Large intestine (tissue), 3 donors: ENCODE data around the gene CLEC18A. TPM values are rescaled to one million over a fixed set of nuclear protein-coding genes. Genes with fewer than 3 reads are reported as not detected.

ENCODE experiments used
- DNase-seq, 2 donors: peaks; one replicate each; pipeline versions ENCODE4 v3.0.0 to v3.0.0-alpha.2; 2013
- H3K27ac ChIP-seq: one replicate; pipeline ENCODE4 v1.5.1; 2013; ENCODE audit warnings: low read length
- H3K27me3 ChIP-seq: 2 replicates; pipeline ENCODE4 v1.6.1; 2013; ENCODE audit warnings: low read length; ENCODE audit not compliant: control insufficient read depth, insufficient read depth
- H3K36me3 ChIP-seq: 2 replicates; pipeline ENCODE4 v1.6.1; 2013; ENCODE audit warnings: low read length; ENCODE audit not compliant: control insufficient read depth, insufficient read depth
- H3K4me1 ChIP-seq: one replicate; pipeline ENCODE4 v1.6.1; 2013; ENCODE audit warnings: low read length; ENCODE audit not compliant: control insufficient read depth, insufficient read depth
- H3K4me3 ChIP-seq: one replicate; pipeline ENCODE4 v1.5.1; 2013; ENCODE audit warnings: low read length
- H3K9me3 ChIP-seq: one replicate; pipeline ENCODE4 v1.6.1; 2013; ENCODE audit warnings: mild to moderate bottlenecking, low read depth, low read length, moderate library complexity; ENCODE audit not compliant: control insufficient read depth
- WGBS: methylation state at CpG from one replicate; pipeline ENCODE4 v1.1.5; 2013; ENCODE audit warnings: low lambda C conversion rate; ENCODE audit not compliant: insufficient coverage; 5-methylcytosine and 5-hydroxymethylcytosine counted together
- polyA plus RNA-seq: library from polyadenylated mRNA; unstranded; fragments of 120-200 nt; gene quantifications from one replicate; pipeline ENCODE4 v1.2.1, GENCODE V29; 2013

The CLEC18A gene
- polyA plus RNA-seq, 1 donor, result 0.99 TPM

DNA sequence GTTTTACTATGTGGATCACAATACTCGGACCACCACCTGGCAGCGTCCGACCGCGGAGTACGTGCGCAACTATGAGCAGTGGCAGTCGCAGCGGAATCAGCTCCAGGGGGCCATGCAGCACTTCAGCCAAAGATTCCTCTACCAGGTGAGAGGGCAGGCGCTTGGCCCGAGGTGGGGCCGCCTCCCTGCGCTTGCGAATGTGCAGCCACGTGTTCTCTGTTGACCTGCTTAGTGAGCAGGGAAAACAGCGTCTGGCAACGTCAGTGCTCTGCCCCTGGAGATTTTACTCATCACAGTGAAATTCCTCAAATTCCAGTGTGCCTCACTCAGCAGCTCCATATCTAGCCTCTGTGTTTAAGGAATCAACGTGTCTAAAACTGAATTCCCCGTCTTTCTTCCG is 33.4 kb upstream of the CLEC18A start:
- no peak overlapping the region for H3K27ac ChIP-seq
- no CpG with 5 or more reads among the region's 20 CpGs for WGBS
- peaks cover 8% of the 10 kb centered on the region for H3K36me3 ChIP-seq
- peak; percentile 19 to 29 for DNase-seq
- H3K4me3 ChIP-seq, result no peak overlapping the region
- no peaks in the 10 kb centered on the region for H3K27me3 ChIP-seq
- no peaks in the 10 kb centered on the region for H3K4me1 ChIP-seq
- H3K9me3 ChIP-seq, result no peaks in the 10 kb centered on the region

DNA sequence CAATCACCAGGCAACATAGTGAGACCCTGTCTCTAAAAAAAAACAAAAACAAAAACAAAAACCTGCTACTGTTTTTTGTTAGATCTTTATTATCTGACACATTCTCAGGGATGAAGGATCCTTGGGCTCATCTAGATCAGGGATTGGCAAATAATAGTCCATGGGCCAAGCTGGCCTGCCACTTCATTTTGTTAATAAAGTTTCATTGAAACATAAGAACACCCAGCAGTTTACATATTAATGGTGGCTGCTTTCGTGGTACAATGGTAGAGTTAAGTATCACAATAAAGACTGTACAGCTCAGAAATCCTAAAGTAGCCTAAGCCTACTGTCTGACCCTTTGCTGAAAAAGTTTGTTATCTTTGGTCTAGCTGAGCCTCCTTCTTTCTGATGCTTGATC is 32.9 kb upstream of the CLEC18A start:
- Histone ChIP-seq H3K4me3 (no peak overlapping the region), H3K36me3 (peaks cover 8% of the 10 kb centered on the region), H3K27me3 (no peaks in the 10 kb centered on the region), H3K27ac (no peak overlapping the region), H3K9me3 (no peaks in the 10 kb centered on the region), H3K4me1 (no peaks in the 10 kb centered on the region)
- DNase-seq, result no peak
- WGBS, result no CpG with 5 or more reads among the region's 1 CpG

DNA sequence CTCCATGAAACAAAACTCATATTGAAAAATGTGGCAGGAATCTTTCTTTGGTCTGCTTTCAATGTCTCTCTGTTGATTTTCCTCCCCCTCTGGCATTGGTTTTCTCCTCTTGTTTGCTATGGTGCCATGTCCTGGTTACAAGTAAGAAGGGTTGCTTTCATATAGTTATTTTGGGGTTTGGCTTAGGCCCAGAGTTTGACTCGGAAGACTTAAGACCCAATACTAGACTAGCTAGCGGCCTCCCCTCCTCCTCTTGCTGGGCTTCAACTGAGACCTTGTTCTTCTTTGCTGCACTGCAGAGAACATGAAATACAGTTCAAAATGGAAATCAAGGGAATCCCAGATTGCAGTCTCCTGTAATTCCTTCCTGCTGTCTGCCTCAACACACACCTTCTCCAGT is 30.0 kb upstream of the CLEC18A start:
- DNase-seq, result no peak
- no CpG with 5 or more reads among the region's 2 CpGs for WGBS
- H3K9me3 ChIP-seq, result no peaks in the 10 kb centered on the region
- H3K4me1 ChIP-seq, result no peaks in the 10 kb centered on the region
- H3K27me3 ChIP-seq, result no peaks in the 10 kb centered on the region
- no peak overlapping the region for H3K27ac ChIP-seq
- no peak overlapping the region for H3K4me3 ChIP-seq
- peaks cover 15% of the 10 kb centered on the region for H3K36me3 ChIP-seq

DNA sequence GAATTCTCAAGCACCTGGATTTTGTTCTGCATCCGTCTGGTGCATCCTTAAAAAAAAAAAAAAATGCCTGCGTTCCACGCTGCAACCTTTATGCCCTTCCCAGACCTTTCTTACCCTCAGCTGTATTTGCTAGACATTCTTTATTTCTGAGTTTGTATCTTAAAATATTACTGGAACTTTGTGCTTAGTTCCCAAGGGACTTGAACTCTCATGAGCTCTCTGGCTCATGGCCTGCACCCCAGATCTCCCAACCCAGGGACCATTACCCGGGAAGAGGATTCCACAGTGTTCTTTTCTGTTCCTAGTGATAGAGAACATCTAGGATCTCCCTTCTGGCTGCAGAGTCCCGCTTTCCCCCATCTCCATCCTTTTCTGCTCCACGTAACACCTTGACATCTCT is 28.9 kb upstream of the CLEC18A start:
- Histone ChIP-seq H3K4me1 (no peaks in the 10 kb centered on the region), H3K36me3 (peaks cover 21% of the 10 kb centered on the region), H3K4me3 (no peak overlapping the region), H3K9me3 (no peaks in the 10 kb centered on the region), H3K27me3 (no peaks in the 10 kb centered on the region), H3K27ac (no peak overlapping the region)
- no peak for DNase-seq
- WGBS, result 100% methylated on average over 1 of the region's 6 CpGs

DNA sequence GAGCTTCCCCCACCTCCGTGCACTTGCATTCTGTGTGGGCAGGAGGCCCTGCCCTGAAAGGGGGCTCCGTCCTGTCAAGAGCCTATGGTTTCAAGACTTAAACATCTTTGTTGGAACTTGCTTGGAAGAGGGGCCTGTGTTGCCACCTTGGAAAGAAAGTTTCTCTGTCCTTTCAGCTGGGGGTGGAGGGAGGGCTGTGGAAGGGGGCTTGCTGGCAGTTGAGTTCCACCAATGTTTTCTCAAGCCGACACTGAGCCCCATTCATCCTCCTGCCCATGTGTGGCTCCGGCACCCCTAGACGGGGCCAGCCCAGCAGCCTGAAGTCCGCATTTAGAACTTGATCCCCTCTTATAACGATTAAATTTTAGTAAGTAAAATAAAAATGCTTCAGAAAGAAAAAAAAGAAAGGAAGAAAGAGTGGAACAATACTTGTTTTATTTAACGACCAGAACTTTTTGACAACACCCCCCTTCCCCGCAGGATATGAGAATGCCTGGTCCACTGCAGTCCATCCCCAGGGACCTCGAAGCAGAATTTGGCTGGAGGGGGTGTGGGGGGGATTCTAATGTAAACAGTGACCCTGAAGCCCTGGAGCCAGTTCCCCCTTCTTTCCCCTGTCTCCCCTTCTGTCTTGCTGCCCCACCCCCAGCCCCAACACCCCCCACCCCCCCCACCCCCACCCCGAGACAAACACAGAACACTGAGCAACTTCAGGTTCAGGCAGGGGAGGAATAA is 26.9 kb upstream of the CLEC18A start:
- peaks cover 34% of the 10 kb centered on the region for H3K36me3 ChIP-seq
- WGBS, result 85% methylated on average over 5 of the region's 11 CpGs
- no peak for DNase-seq
- H3K4me3 ChIP-seq, result no peak overlapping the region
- H3K9me3 ChIP-seq, result no peaks in the 10 kb centered on the region
- H3K4me1 ChIP-seq, result no peaks in the 10 kb centered on the region
- H3K27ac ChIP-seq, result no peak overlapping the region
- H3K27me3 ChIP-seq, result no peaks in the 10 kb centered on the region

DNA sequence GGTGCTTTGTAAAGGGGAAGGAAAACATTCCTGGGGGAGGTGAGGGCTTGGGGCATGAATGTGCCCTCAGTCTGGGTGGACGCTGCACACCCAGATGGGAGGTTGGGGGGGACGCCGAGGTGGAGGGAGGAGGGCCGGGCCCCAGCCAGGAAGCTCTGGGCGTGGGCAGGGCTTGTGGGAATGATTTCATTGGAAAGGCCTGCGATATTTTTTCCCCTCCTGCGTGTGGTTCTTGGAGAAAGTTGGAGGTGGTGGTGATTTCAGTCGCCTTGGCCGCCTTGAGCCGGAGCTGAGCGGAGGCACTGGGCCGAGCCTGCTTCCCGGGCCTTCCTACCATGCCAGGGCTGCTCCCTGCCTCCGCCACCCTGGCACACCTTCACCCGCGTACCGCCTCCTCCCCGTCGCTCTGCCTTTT is 26.4 kb upstream of the CLEC18A start:
- WGBS, result 97% methylated on average over 7 of the region's 19 CpGs
- Histone ChIP-seq H3K27me3 (no peaks in the 10 kb centered on the region), H3K9me3 (no peaks in the 10 kb centered on the region), H3K36me3 (peaks cover 40% of the 10 kb centered on the region), H3K4me3 (no peak overlapping the region), H3K4me1 (no peaks in the 10 kb centered on the region), H3K27ac (no peak overlapping the region)
- DNase-seq, result no peak

DNA sequence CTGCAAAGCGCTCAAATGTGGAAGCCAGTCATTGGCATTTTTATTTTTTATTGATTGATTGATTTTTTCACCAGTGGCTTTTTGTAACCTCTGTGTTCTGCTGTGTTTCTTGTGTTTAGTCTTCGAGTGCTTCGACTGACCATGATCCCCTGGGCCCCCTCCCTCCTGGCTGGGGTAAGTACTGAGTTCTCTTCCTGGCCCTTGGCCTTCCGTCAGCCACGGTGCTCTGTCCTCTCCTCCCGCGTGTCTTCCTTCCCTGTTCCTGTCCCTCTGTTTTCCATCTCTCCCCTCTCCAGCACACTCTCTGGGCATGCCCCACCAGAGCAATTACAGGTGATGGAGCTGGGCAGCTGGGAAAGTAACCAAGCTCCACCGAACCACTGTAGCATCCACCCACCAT is 25.8 kb upstream of the CLEC18A start:
- Histone ChIP-seq H3K27me3 (no peaks in the 10 kb centered on the region), H3K36me3 (peaks cover 39% of the 10 kb centered on the region), H3K27ac (no peak overlapping the region), H3K4me3 (no peak overlapping the region), H3K4me1 (no peaks in the 10 kb centered on the region), H3K9me3 (no peaks in the 10 kb centered on the region)
- DNase-seq, result no peak
- WGBS, result 58% methylated on average over 2 of the region's 8 CpGs

DNA sequence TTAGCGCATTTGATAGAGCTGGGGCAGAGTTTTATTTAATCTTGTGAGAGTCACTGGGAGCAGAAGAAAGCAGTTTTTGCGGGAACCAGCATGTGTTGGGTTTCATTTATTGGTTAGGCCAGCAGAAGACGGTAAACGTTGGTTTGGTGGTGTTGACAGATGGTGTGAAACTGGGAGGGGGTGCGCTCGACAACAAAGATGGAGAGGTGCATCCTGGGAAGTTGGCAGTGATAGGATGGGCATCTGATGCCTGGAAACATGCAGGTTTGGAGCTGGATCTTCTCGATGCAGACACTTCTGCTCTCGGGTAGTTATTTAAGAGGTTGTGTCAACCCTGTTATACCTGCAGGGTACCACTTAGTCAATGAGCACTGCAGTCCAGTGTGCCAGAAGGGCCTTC is 24.9 kb upstream of the CLEC18A start:
- 60% methylated on average over 1 of the region's 8 CpGs for WGBS
- H3K36me3 ChIP-seq, result peaks cover 43% of the 10 kb centered on the region

DNA sequence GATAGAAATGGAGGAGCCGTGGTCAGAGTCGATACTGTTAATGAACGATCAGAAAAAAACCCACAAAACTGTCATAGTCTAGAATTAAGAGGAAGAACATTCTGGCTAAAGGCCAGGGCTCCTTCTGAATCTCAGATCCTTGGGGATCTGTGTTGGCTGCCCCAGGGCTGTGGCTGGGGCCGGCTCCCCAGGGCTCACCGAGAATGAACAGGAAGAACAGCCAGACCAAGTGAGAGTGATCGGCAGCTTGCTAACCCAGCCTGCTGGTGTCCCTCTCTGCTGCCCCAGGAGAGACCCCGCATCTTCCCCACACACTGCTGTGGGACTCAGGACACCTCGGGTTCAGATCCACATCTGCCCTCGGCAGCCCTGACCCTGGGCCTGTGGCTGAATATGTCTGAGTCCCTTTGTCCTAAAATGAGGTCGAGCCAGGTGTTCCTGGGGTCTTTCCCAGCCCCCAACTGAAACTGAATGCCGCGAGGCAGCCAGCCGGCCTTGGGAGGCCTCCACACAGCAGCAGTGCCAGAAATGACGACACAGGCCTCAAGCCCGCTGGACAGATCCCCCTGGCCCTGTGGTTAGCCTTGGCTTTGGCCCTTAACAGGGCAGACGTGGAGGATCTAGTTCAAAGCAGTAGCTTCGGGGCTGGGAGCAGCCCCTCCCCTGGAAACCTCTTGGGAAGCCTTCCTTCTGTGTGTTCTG is 23.9 kb upstream of the CLEC18A start:
- 94% methylated on average over 3 of the region's 17 CpGs for WGBS
- no peak overlapping the region for H3K4me3 ChIP-seq
- no peaks in the 10 kb centered on the region for H3K9me3 ChIP-seq
- H3K4me1 ChIP-seq, result no peaks in the 10 kb centered on the region
- no peaks in the 10 kb centered on the region for H3K27me3 ChIP-seq
- no peak for DNase-seq
- H3K27ac ChIP-seq, result no peak overlapping the region
- peaks cover 52% of the 10 kb centered on the region for H3K36me3 ChIP-seq

More for the DNA sequence above, 24.9 kb upstream of the CLEC18A start:
- no peak overlapping the region for H3K27ac ChIP-seq
- H3K9me3 ChIP-seq, result no peaks in the 10 kb centered on the region
- no peak for DNase-seq
- H3K27me3 ChIP-seq, result no peaks in the 10 kb centered on the region
- no peak overlapping the region for H3K4me3 ChIP-seq
- no peaks in the 10 kb centered on the region for H3K4me1 ChIP-seq

DNA sequence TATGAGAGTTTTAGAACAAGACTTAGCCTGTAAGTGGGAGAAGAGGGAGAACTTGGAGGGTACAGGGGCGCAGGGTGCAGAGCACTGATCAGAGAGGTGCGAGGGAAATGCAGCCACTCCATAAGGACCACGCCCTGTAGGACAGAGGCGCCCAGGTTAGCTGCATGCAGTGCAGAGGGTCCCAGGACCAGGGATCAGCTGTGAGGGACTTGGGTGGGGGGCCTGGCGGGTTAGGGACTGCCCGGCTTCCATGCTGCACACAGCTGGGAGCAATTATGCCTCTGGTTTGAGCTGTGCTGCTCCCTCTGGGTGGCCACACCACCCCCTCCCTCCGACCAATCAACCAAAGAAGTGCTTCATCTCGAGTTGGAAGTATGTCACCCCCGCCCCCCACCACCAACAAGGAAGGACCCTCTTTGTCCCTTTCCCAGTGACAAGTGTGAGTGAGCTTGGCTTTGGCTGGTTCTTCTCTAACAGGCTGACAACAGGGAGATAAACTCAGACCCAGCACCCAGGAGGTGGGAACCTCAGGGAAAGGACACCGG is 22.2 kb upstream of the CLEC18A start:
- Histone ChIP-seq H3K36me3 (peaks cover 68% of the 10 kb centered on the region), H3K9me3 (no peaks in the 10 kb centered on the region), H3K27me3 (no peaks in the 10 kb centered on the region), H3K4me1 (no peaks in the 10 kb centered on the region), H3K4me3 (no peak overlapping the region), H3K27ac (no peak overlapping the region)
- WGBS, result 80% methylated on average over 1 of the region's 10 CpGs
- DNase-seq, result no peak
